Measurements from ENCODE around the gene MCIDAS. TPM values are rescaled to one million over a fixed set of nuclear protein-coding genes. Genes with fewer than 3 reads are reported as not detected.

The MCIDAS gene
- polyA plus RNA-seq, 1 of the 3 experiments (the other 2 are of a cell fraction): not detected

- peaks cover 74 to 80% of the 10 kb centered on the region in 2 experiments for H3K36me3 ChIP-seq (replicated peaks in 1 of 2; ENCODE audit: control insufficient read depth in 1 of 2, insufficient read depth in 2 of 2, low read length in 1 of 2)
- no peak overlapping the region for H3K4me3 ChIP-seq (ENCODE audit: low read depth in 2 of 2, low read length in 1 of 2)
- no peak overlapping the region for H3K27ac ChIP-seq (ENCODE audit: low read depth in 2 of 2, low read length in 1 of 2)
- no peaks in the 10 kb centered on the region for H3K9me2 ChIP-seq
- H3F3A ChIP-seq (replicated peaks; ENCODE audit: insufficient read depth): peaks cover 4% of the 10 kb centered on the region
- DNase-seq: no peak
- H3K27me3 ChIP-seq (ENCODE audit: insufficient read depth): no peaks in the 10 kb centered on the region
- no peaks in the 10 kb centered on the region for H3K4me1 ChIP-seq (ENCODE audit: control insufficient read depth in 1 of 2, insufficient read depth in 2 of 2, low read depth in 1 of 2, low read length in 1 of 2)
- H3K9ac ChIP-seq: no peak overlapping the region
- ChIA-PET POLR2A (no interaction called here), CTCF (no interaction called here)
- no peaks in the 10 kb centered on the region for H3K79me2 ChIP-seq (ENCODE audit: insufficient read depth)
- H3K4me2 ChIP-seq: no peak overlapping the region
- no peak for TF ChIP-seq NFIC (IDR thresholded peaks at IDR 0.05; ENCODE audit: borderline replicate concordance)
- no peak for TF ChIP-seq RAD21 (IDR thresholded peaks at IDR 0.05; ENCODE audit: low read length)
- TF ChIP-seq GABPA (IDR thresholded peaks at IDR 0.05; ENCODE audit: low read depth): no peak
- no peak for TF ChIP-seq RFX5 (IDR thresholded peaks at IDR 0.05; ENCODE audit: low read length)
- no peak for TF ChIP-seq YY1 (IDR thresholded peaks at IDR 0.05; ENCODE audit: low read depth)
- no peaks in the 10 kb centered on the region for H4K20me1 ChIP-seq (ENCODE audit: insufficient read depth)
- 91% methylated on average over 3 of the region's 3 CpGs for WGBS (ENCODE audit: low lambda C conversion rate)
- no peak overlapping the region for H2AFZ ChIP-seq (ENCODE audit: low read depth)
- H3K9me3 ChIP-seq: no peaks in the 10 kb centered on the region
Observed at GRCh38 chr5:55258339-55258738, 31.2 kb upstream of the MCIDAS start.

GRCh38 chr5:55254802-55255201 is 27.7 kb upstream of the MCIDAS start:
- Histone ChIP-seq H3K27ac (ENCODE audit: low read depth in 2 of 2, low read length in 1 of 2) (no peak overlapping the region), H3K4me1 (ENCODE audit: control insufficient read depth in 1 of 2, insufficient read depth in 2 of 2, low read depth in 1 of 2, low read length in 1 of 2) (no peaks in the 10 kb centered on the region), H3K9ac (no peak overlapping the region), H3K4me3 (ENCODE audit: low read depth in 2 of 2, low read length in 1 of 2) (no peak overlapping the region), H3K27me3 (ENCODE audit: insufficient read depth) (no peaks in the 10 kb centered on the region), H3K9me2 (no peaks in the 10 kb centered on the region), H3F3A (replicated peaks; ENCODE audit: insufficient read depth) (peaks cover 4% of the 10 kb centered on the region), H3K4me2 (no peak overlapping the region), H3K9me3 (no peaks in the 10 kb centered on the region), H2AFZ (ENCODE audit: low read depth) (no peak overlapping the region), H3K79me2 (ENCODE audit: insufficient read depth) (no peaks in the 10 kb centered on the region), H3K36me3 (replicated peaks in 1 of 2; ENCODE audit: control insufficient read depth in 1 of 2, insufficient read depth in 2 of 2, low read length in 1 of 2) (peaks cover 44 to 49% of the 10 kb centered on the region in 2 experiments), H4K20me1 (ENCODE audit: insufficient read depth) (no peaks in the 10 kb centered on the region)
- ChIA-PET CTCF (interaction anchor here (1.0 kb wide), 1 partner anchor 29 kb away, joined by 4 read pairs; no protein-coding TSS in a partner anchor), POLR2A (no interaction called here)
- WGBS (ENCODE audit: low lambda C conversion rate): 95% methylated on average over 4 of the region's 4 CpGs
- no peak for DNase-seq
- TF ChIP-seq RCOR1 (IDR thresholded peaks at IDR 0.05; ENCODE audit: low read length) (no peak), ELF1 (IDR thresholded peaks at IDR 0.05) (no peak), REST (IDR thresholded peaks at IDR 0.05; ENCODE audit: low read depth, low read length) (no peak), NFIC (IDR thresholded peaks at IDR 0.05; ENCODE audit: borderline replicate concordance) (no peak), YY1 (IDR thresholded peaks at IDR 0.05; ENCODE audit: low read depth) (no peak), FOXJ3 (CRISPR knock-in tag; IDR thresholded peaks at IDR 0.05) (no peak), RXRA (IDR thresholded peaks at IDR 0.05; ENCODE audit: borderline replicate concordance, low read depth) (no peak), PBX3 (IDR thresholded peaks at IDR 0.05) (no peak), SMC3 (IDR thresholded peaks at IDR 0.05; ENCODE audit: low read depth, low read length) (no peak), USF2 (IDR thresholded peaks at IDR 0.05; ENCODE audit: borderline replicate concordance, low read depth, low read length) (no peak)
